H1 (cell line): ENCODE data around the gene ATP11A. TPM values are rescaled to one million over a fixed set of nuclear protein-coding genes. Genes with fewer than 3 reads are reported as not detected.

ENCODE experiments used
- CTCF ChIA-PET: fragments of 300-600 bp; sonication (Branson Sonifier 250); formaldehyde crosslinking; loops from one replicate; lab custom pipeline; 2021; ENCODE audit not compliant: partially characterized antibody; lab: Charles Lee
- POLR2A ChIA-PET: fragments of 300-600 bp; sonication (Branson Sonifier 250); formaldehyde crosslinking; loops from one replicate; lab custom pipeline; 2021; ENCODE audit warnings: inconsistent platforms; ENCODE audit not compliant: partially characterized antibody; lab: Charles Lee
- DNase-seq, 2 experiments: peaks; one replicate each; pipeline versions ENCODE4 v3.0.0 to v3.0.0-alpha.2; 2010 to 2022; ENCODE audit warnings: low spot score in 2 of 2, low read depth in 1 of 2, mixed read lengths in 1 of 2
- FAIRE-seq: peaks from 2 replicates; lab custom pipeline; 2011; peaks lifted over from hg19 to GRCh38; lab: Jason Lieb, UNC
- H2AFZ ChIP-seq: 2 replicates; pipeline ENCODE4 v1.8.1; 2012; ENCODE audit warnings: low read length, inconsistent platforms
- H2AK5ac ChIP-seq: 2 replicates; pipeline ENCODE4 v1.6.1; 2013; ENCODE audit warnings: low read depth, low read length
- H2BK120ac ChIP-seq: replicated peaks from 2 replicates; pipeline ENCODE3; 2013; ENCODE audit warnings: low read depth, low read length, inconsistent platforms
- H2BK12ac ChIP-seq: 2 replicates; pipeline ENCODE4 v1.6.1; 2013; ENCODE audit warnings: low read depth, low read length
- H2BK15ac ChIP-seq: 2 replicates; pipeline ENCODE4 v1.6.1; 2013; ENCODE audit warnings: low read length
- H2BK20ac ChIP-seq: 2 replicates; pipeline ENCODE4 v1.6.1; 2013; ENCODE audit warnings: low read length
- H2BK5ac ChIP-seq: 2 replicates; pipeline ENCODE4 v1.6.1; 2013; ENCODE audit warnings: low read depth, low read length
- H3K14ac ChIP-seq: 2 replicates; pipeline ENCODE4 v1.6.1; 2013; ENCODE audit warnings: inconsistent platforms; ENCODE audit not compliant: insufficient read length
- H3K18ac ChIP-seq: 2 replicates; pipeline ENCODE4 v1.6.1; 2013; ENCODE audit warnings: low read length; ENCODE audit errors: extremely low read depth
- H3K23ac ChIP-seq: 2 replicates; pipeline ENCODE4 v1.6.1; 2013; ENCODE audit warnings: inconsistent platforms; ENCODE audit not compliant: insufficient read length
- H3K23me2 ChIP-seq: 2 replicates; pipeline ENCODE4 v1.6.1; 2013; ENCODE audit warnings: low read depth, low read length
- H3K27ac ChIP-seq: 2 replicates; pipeline ENCODE4 v1.6.1; 2011; ENCODE audit warnings: low read depth, low read length, inconsistent platforms
- H3K27me3 ChIP-seq, 4 experiments: replicated peaks in 1 of 4; 1 replicate in 1 of 4; 2 replicates in 3 of 4; pipeline versions ENCODE4 v1.6.1 to v1.8.1; 2011 to 2013; ENCODE audit warnings: low read length in 3 of 4, mild to moderate bottlenecking in 3 of 4, inconsistent platforms in 2 of 4, mixed read lengths in 2 of 4, moderate library complexity in 1 of 4; ENCODE audit not compliant: control insufficient read depth in 3 of 4, insufficient read depth in 3 of 4; ENCODE audit errors: extremely low read depth in 1 of 4
- H3K36me3 ChIP-seq, 4 experiments: 2 replicates each; pipeline versions ENCODE4 v1.6.1 to v1.8.1; 2011 to 2013; ENCODE audit warnings: mild to moderate bottlenecking in 4 of 4, low read length in 3 of 4, moderate library complexity in 2 of 4, control low read depth in 1 of 4, inconsistent platforms in 1 of 4; ENCODE audit not compliant: insufficient read depth in 4 of 4, control insufficient read depth in 2 of 4
- H3K4ac ChIP-seq: replicated peaks from 2 replicates; pipeline ENCODE3; 2013; ENCODE audit warnings: low read length, low read depth, mixed read lengths, inconsistent platforms; ENCODE audit not compliant: insufficient read length
- H3K4me1 ChIP-seq, 4 experiments: replicated peaks in 1 of 4; 1 replicate in 1 of 4; 2 replicates in 3 of 4; pipeline versions ENCODE4 v1.6.1 to v1.8.1; 2011 to 2013; ENCODE audit warnings: low read length in 3 of 4, inconsistent platforms in 2 of 4, mixed read lengths in 1 of 4; ENCODE audit not compliant: insufficient read depth in 4 of 4, control insufficient read depth in 3 of 4
- H3K4me2 ChIP-seq, 2 experiments: 2 replicates each; pipeline versions ENCODE4 v1.6.1 to v1.8.1; 2011 to 2013; ENCODE audit warnings: low read depth in 2 of 2, low read length in 2 of 2, control low read depth in 1 of 2, inconsistent platforms in 1 of 2, mild to moderate bottlenecking in 1 of 2; ENCODE audit not compliant: insufficient read depth in 1 of 2
- H3K4me3 ChIP-seq, 4 experiments: fragments of 200-600, 300-600 bp in 1 of 4; sonication (generic), shearing (Covaris generic), sonication (Bioruptor Twin) in 1 of 4; 2 replicates each; pipeline versions ENCODE4 v1.5.1 to v1.8.1; 2011 to 2016; ENCODE audit warnings: low read length in 4 of 4, low read depth in 3 of 4, control low read depth in 2 of 4, inconsistent platforms in 2 of 4, mild to moderate bottlenecking in 2 of 4, mixed read lengths in 1 of 4, moderate library complexity in 1 of 4; ENCODE audit not compliant: insufficient read depth in 2 of 4; ENCODE audit errors: extremely low read depth in 1 of 4
- H3K56ac ChIP-seq: replicated peaks from 2 replicates; pipeline ENCODE3; 2013; ENCODE audit warnings: low read depth, mild to moderate bottlenecking, mixed read lengths, low read length, inconsistent platforms; ENCODE audit not compliant: insufficient read length
- H3K79me1 ChIP-seq: 2 replicates; pipeline ENCODE4 v1.6.1; 2013; ENCODE audit warnings: low read depth, low read length, control low read depth
- H3K79me2 ChIP-seq, 2 experiments: 2 replicates each; pipeline versions ENCODE4 v1.6.1 to v1.8.1; 2012 to 2013; ENCODE audit warnings: low read length in 2 of 2, mild to moderate bottlenecking in 2 of 2, inconsistent platforms in 1 of 2; ENCODE audit not compliant: insufficient read depth in 2 of 2, control insufficient read depth in 1 of 2
- H3K9ac ChIP-seq, 4 experiments: replicated peaks in 1 of 4; 1 replicate in 1 of 4; 2 replicates in 3 of 4; pipeline versions ENCODE4 v1.6.1 to v1.8.1; 2011 to 2013; ENCODE audit warnings: low read depth in 3 of 4, low read length in 3 of 4, control low read depth in 2 of 4, mild to moderate bottlenecking in 2 of 4, moderate library complexity in 2 of 4, inconsistent platforms in 1 of 4; ENCODE audit errors: extremely low read depth in 1 of 4
- H3K9me3 ChIP-seq, 2 experiments: 2 replicates each; pipeline versions ENCODE4 v1.6.1 to v1.8.1; 2012 to 2013; ENCODE audit warnings: mild to moderate bottlenecking in 2 of 2, moderate library complexity in 2 of 2, control low read depth in 1 of 2, inconsistent platforms in 1 of 2, low read depth in 1 of 2, low read length in 1 of 2, mixed read lengths in 1 of 2; ENCODE audit not compliant: insufficient read depth in 2 of 2
- H4K20me1 ChIP-seq, 2 experiments: replicated peaks in 1 of 2; 2 replicates each; pipeline versions ENCODE3 to v1.8.1; 2011 to 2013; ENCODE audit warnings: inconsistent platforms in 2 of 2, low read length in 2 of 2, mild to moderate bottlenecking in 1 of 2; ENCODE audit not compliant: insufficient read depth in 2 of 2, control insufficient read depth in 1 of 2
- H4K5ac ChIP-seq: 2 replicates; pipeline ENCODE4 v1.6.1; 2013; ENCODE audit warnings: low read length, low read depth, mixed read lengths, inconsistent platforms; ENCODE audit not compliant: insufficient read length
- H4K8ac ChIP-seq: 2 replicates; pipeline ENCODE4 v1.8.0; 2013; ENCODE audit warnings: mild to moderate bottlenecking, moderate library complexity, low read length, inconsistent platforms; ENCODE audit not compliant: insufficient read depth; ENCODE audit errors: extremely low read depth
- H4K91ac ChIP-seq: replicated peaks from 2 replicates; pipeline ENCODE3; 2013; ENCODE audit warnings: low read length, mixed read lengths, inconsistent platforms; ENCODE audit not compliant: insufficient read length
- BCL11A ChIP-seq, 2 experiments: IDR thresholded peaks; one replicate each; pipeline ENCODE4 v1.6.1; 2011; ENCODE audit warnings: low read depth in 2 of 2, low read length in 2 of 2, mild to moderate bottlenecking in 2 of 2
- EZH2 ChIP-seq: fragments of 200-600 bp; sonication (generic); IDR thresholded peaks from 2 replicates; pipeline ENCODE4 v1.7.1; 2012; ENCODE audit warnings: low read depth, mild to moderate bottlenecking, moderate library complexity, low read length, inconsistent platforms; ENCODE audit not compliant: severe bottlenecking
- KDM5A ChIP-seq: fragments of 200-600 bp; IDR thresholded peaks from 2 replicates; pipeline ENCODE4 v1.7.1; 2012; ENCODE audit warnings: mild to moderate bottlenecking, low read length, inconsistent platforms, mixed read lengths
- NANOG ChIP-seq: IDR thresholded peaks from 2 replicates; pipeline ENCODE4 v1.6.1; 2011; ENCODE audit warnings: low read length, low read depth, mild to moderate bottlenecking, inconsistent platforms; ENCODE audit not compliant: insufficient read depth, poor library complexity, severe bottlenecking
- RFX5 ChIP-seq: IDR thresholded peaks from 2 replicates; pipeline ENCODE4 v1.6.1; 2011; ENCODE audit warnings: low read depth, low read length, improper control_type of control experiment, borderline replicate concordance
- SIX5 ChIP-seq: IDR thresholded peaks from 2 replicates; pipeline ENCODE4 v1.6.1; 2011; ENCODE audit warnings: mild to moderate bottlenecking, low read depth, low read length
- SP1 ChIP-seq: IDR thresholded peaks from 2 replicates; pipeline ENCODE4 v1.6.1; 2011; ENCODE audit warnings: low read depth, low read length
- SUZ12 ChIP-seq: fragments of 200-600 bp; sonication (generic); IDR thresholded peaks from 2 replicates; pipeline ENCODE4 v1.6.1; 2012; ENCODE audit warnings: mild to moderate bottlenecking, inconsistent platforms, low read length, moderate library complexity, mixed read lengths
- TCF12 ChIP-seq: IDR thresholded peaks from 2 replicates; pipeline ENCODE4 v1.6.1; 2011; ENCODE audit warnings: low read depth, mild to moderate bottlenecking, low read length
- ZNF274 ChIP-seq: IDR thresholded peaks from 2 replicates; pipeline ENCODE4 v1.7.0; 2012; ENCODE audit warnings: low read length, borderline replicate concordance; ENCODE audit errors: extremely low read depth
- WGBS, 2 experiments: shearing (Covaris generic) in 1 of 2; methylation state at CpG; one replicate each; pipeline versions ENCODE4 v1.1.6 to v1.1.7; 2013 to 2015; ENCODE audit warnings: low lambda C conversion rate in 2 of 2, mixed read lengths in 2 of 2, inconsistent platforms in 1 of 2, low coverage in 1 of 2, missing lambda C conversion rate in 1 of 2; ENCODE audit not compliant: insufficient replicate concordance in 2 of 2, insufficient coverage in 1 of 2, insufficient read length in 1 of 2; ENCODE audit errors: extremely low coverage in 1 of 2, missing lambda C conversion rate in 1 of 2; 5-methylcytosine and 5-hydroxymethylcytosine counted together
- polyA plus RNA-seq, 7 experiments: library from polyadenylated mRNA; depleted of rRNA in 3 of 7; stranded (reverse) in 5 of 7; unstranded in 2 of 7; fragments of >200 nt in 5 of 7; fragments of 200-250 nt in 2 of 7; gene quantifications; 1 replicate in 5 of 7; 2 replicates in 1 of 7; 4 replicates in 1 of 7; pipeline versions ENCODE4 v1.2.1 to v1.2.3, GENCODE V29; 2011 to 2013; ENCODE audit warnings: missing spikeins in 2 of 7, mixed read lengths in 2 of 7
- total RNA-seq: library from RNA; stranded (reverse); fragmentation: NEBNext Ultra II Directional; extraction: Animal tissue kit (Norgen Biotek cat#: 25700); gene quantifications from 2 replicates; pipeline ENCODE4 v1.2.1, GENCODE V29; 2021

The ATP11A gene
- total and polyA plus RNA-seq, 2 of the 8 experiments (the other 6 are each of a cell fraction or from before 2014, with no cell fraction given): 28.8 to 72.9 TPM

DNA sequence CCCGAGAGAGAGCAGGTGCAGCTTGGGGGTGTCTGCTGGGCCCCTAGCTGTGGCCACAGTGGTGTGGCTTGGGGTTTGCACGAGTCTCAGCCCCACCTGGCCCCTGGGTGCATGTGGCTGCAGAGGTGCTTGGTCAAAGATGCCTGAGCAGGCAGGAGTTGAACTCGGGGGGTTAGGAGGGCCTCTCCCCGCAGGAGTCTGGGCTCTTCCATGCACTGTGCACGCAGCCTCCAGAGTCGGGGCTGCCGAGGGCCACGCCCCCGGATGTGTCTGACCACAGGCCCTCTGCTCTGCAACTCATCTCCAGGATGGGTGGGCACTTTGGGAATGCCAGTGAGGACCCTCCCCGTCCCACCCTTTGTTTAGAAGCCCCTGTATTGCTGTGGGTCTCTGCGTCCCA lies 187.7 kb downstream of the ATP11A start:
- ChIA-PET POLR2A (interaction anchor here (0.5 to 1.8 kb wide), 2 partner anchors 9 to 10 kb away, joined by 3 to 4 read pairs; no protein-coding TSS in a partner anchor), CTCF (interaction anchor here (1.2 kb wide), 1 partner anchor 14 kb away, joined by 3 read pairs; no protein-coding TSS in a partner anchor)
- Histone ChIP-seq H3K79me1 (no peaks in the 10 kb centered on the region; the same call in 1 of the 2 replicates), H3K4me1 (0 out of 7 replicates have a peak, but pooled peaks cover 0 to 4% (median under 1%) of the 10 kb centered on the region in 4 experiments), H3K79me2 (no peaks in the 10 kb centered on the region), H2BK15ac (no peak overlapping the region), H2BK5ac (no peak overlapping the region), H3K14ac (no peak overlapping the region), H2BK20ac (no peak overlapping the region), H4K5ac (no peak overlapping the region), H3K18ac (no peak overlapping the region), H3K4me2 (no peak overlapping the region), H3K9ac (no peak overlapping the region), H2BK120ac (no peak overlapping the region), H2BK12ac (no peak overlapping the region), H3K23me2 (peaks cover 6% of the 10 kb centered on the region; the same call in 1 of the 2 replicates), H3K23ac (no peak overlapping the region), H2AK5ac (no peak overlapping the region), H4K8ac (peak overlapping the region; percentile 38; the same call in 1 of the 2 replicates), H4K20me1 (peaks cover 0 to 3% of the 10 kb centered on the region in 2 experiments), H3K36me3 (peaks cover 2 to 23% (median 12%) of the 10 kb centered on the region in 4 experiments), H3K4ac (no peak overlapping the region), H3K9me3 (peaks cover 0 to 6% of the 10 kb centered on the region in 2 experiments; a peak in 2 of 4 replicates), H4K91ac (no peak overlapping the region), H3K27ac (no peak overlapping the region), H2AFZ (no peak overlapping the region), H3K27me3 (no peaks in the 10 kb centered on the region), H3K4me3 (no peak overlapping the region), H3K56ac (no peak overlapping the region)
- FAIRE-seq: no peak
- 90% methylated on average over 10 of the region's 11 CpGs; no CpG with 5 or more reads in 1 of the 2 experiments for WGBS, 2 experiments
- DNase-seq: no peak
- TF ChIP-seq SP1: no peak
- no peak for TF ChIP-seq EZH2
- TF ChIP-seq TCF12: no peak
- TF ChIP-seq SUZ12: no peak
- TF ChIP-seq SIX5: no peak
- TF ChIP-seq NANOG: no peak
- no peak for TF ChIP-seq BCL11A (IDR thresholded peaks at IDR 0.05; ENCODE audit: low read depth in 2 of 2, low read length in 2 of 2)
- TF ChIP-seq KDM5A: no peak
- TF ChIP-seq ZNF274: no peak
- no peak for TF ChIP-seq RFX5
